HepG2 (cell line): ENCODE measurements around the gene MPZ. TPM values are rescaled to one million over a fixed set of nuclear protein-coding genes. Genes with fewer than 3 reads are reported as not detected.

Source experiments
- AHR ChIP-seq: IDR thresholded peaks from 2 replicates; pipeline ENCODE4 v1.6.1; 2018; ENCODE audit warnings: missing genetic modification reagents, missing compliant biosample characterization
- ELF3 ChIP-seq: IDR thresholded peaks from 2 replicates; pipeline ENCODE4 v1.6.1; 2016; ENCODE audit warnings: missing genetic modification reagents, missing compliant biosample characterization
- FOXK1 ChIP-seq: sonication (generic); formaldehyde crosslinking; IDR thresholded peaks from 2 replicates; pipeline ENCODE4 v1.4.0; 2020; ENCODE audit warnings: low read depth, missing genetic modification reagents, borderline replicate concordance
- GPN1 ChIP-seq: sonication (generic); formaldehyde crosslinking; IDR thresholded peaks from 2 replicates; pipeline ENCODE4 v1.5.1; 2020; ENCODE audit warnings: missing genetic modification reagents, borderline replicate concordance
- HNRNPH1 ChIP-seq: fragments of 200-400 bp; formaldehyde crosslinking; optimal IDR thresholded peaks from 2 replicates; pipeline ENCODE3; 2017; ENCODE audit warnings: mild to moderate bottlenecking, low read depth, low read length
- HNRNPL ChIP-seq: fragments of 200-400 bp; formaldehyde crosslinking; IDR thresholded peaks from 2 replicates; pipeline ENCODE4 v1.6.1; 2017; ENCODE audit warnings: mild to moderate bottlenecking, low read depth, low read length
- NONO ChIP-seq, 2 experiments: fragments of 450-650 bp in 1 of 2; sonication (generic) in 1 of 2; formaldehyde crosslinking in 1 of 2; IDR thresholded peaks in 1 of 2; conservative IDR thresholded peaks in 1 of 2; 2 replicates each; pipeline versions ENCODE4 v1.6.1 to v1.8.0; 2017 to 2022; ENCODE audit warnings: mild to moderate bottlenecking in 1 of 2, missing genetic modification reagents in 1 of 2, moderate library complexity in 1 of 2
- NR1H2 ChIP-seq: sonication (generic); formaldehyde crosslinking; IDR thresholded peaks from 2 replicates; pipeline ENCODE4 v1.8.1; 2022; ENCODE audit warnings: low read depth, missing genetic modification reagents, borderline replicate concordance
- SRSF4 ChIP-seq: fragments of 200-400 bp; formaldehyde crosslinking; IDR thresholded peaks from one replicate; pipeline ENCODE4 v1.6.1; 2018; ENCODE audit warnings: mild to moderate bottlenecking, low read depth, low read length, moderate library complexity; ENCODE audit not compliant: poor library complexity, severe bottlenecking
- THYN1 ChIP-seq: sonication (generic); formaldehyde crosslinking; IDR thresholded peaks from 2 replicates; pipeline ENCODE4 v1.8.1; 2023; ENCODE audit warnings: low read depth, mild to moderate bottlenecking, moderate library complexity, missing genetic modification reagents, borderline replicate concordance
- ZBTB4 ChIP-seq: sonication (generic); formaldehyde crosslinking; IDR thresholded peaks from 2 replicates; pipeline ENCODE4 v1.4.0; 2020; ENCODE audit warnings: missing genetic modification reagents, mild to moderate bottlenecking, borderline replicate concordance
- ZMYM2 ChIP-seq: sonication (generic); formaldehyde crosslinking; IDR thresholded peaks from 2 replicates; pipeline ENCODE4 v1.8.0; 2022; ENCODE audit warnings: mild to moderate bottlenecking, missing genetic modification reagents
- ZNF468 ChIP-seq: sonication (generic); formaldehyde crosslinking; IDR thresholded peaks from 2 replicates; pipeline ENCODE4 v1.8.0; 2022; ENCODE audit warnings: mild to moderate bottlenecking, moderate library complexity, missing genetic modification reagents
- ZNF850 ChIP-seq: sonication (generic); formaldehyde crosslinking; conservative IDR thresholded peaks from 2 replicates; pipeline ENCODE4 v1.9.0; 2021; ENCODE audit warnings: mild to moderate bottlenecking, missing genetic modification reagents
- polyA plus RNA-seq, 8 experiments: library from polyadenylated mRNA; depleted of rRNA in 3 of 8; stranded (reverse) in 7 of 8; unstranded in 1 of 8; fragments of >200 nt; fragmentation: Illumina TruSeq in 4 of 8; extraction: Trizol in 4 of 8; gene quantifications; 2 replicates each; pipeline versions ENCODE4 v1.2.1 to v1.2.3, GENCODE V29; 2011 to 2016; ENCODE audit warnings: low read depth in 4 of 8, missing spikeins in 1 of 8, mixed read lengths in 1 of 8; ENCODE audit not compliant: insufficient read depth in 1 of 8
- total RNA-seq, 5 experiments: library from RNA; depleted of rRNA; stranded (reverse); fragments of >200 nt; fragmentation: Illumina TruSeq; extraction: Trizol; gene quantifications; 2 replicates each; pipeline ENCODE4 v1.2.3, GENCODE V29; 2016; ENCODE audit warnings: low read depth in 1 of 5
- TF ChIP-seq, protein P1 (sequence below): sonication (generic); formaldehyde crosslinking; IDR thresholded peaks from 2 replicates; pipeline ENCODE4 v1.8.1; 2022; ENCODE audit warnings: mild to moderate bottlenecking, missing genetic modification reagents
- TF ChIP-seq, protein P2 (sequence below): sonication (generic); formaldehyde crosslinking; IDR thresholded peaks from 2 replicates; pipeline ENCODE4 v1.4.0; 2020; ENCODE audit warnings: mild to moderate bottlenecking, missing genetic modification reagents
- TF ChIP-seq, protein P3 (sequence below): sonication (generic); formaldehyde crosslinking; IDR thresholded peaks from 2 replicates; pipeline ENCODE4 v1.4.0; 2020; ENCODE audit warnings: missing genetic modification reagents, mild to moderate bottlenecking, borderline replicate concordance
- TF ChIP-seq, protein P4 (sequence below): sonication (generic); formaldehyde crosslinking; conservative IDR thresholded peaks from 2 replicates; pipeline ENCODE4 v1.4.0; 2020; ENCODE audit warnings: missing genetic modification reagents

The MPZ gene
- total and polyA plus RNA-seq, 2 of the 13 experiments (the other 11 are each of a cell fraction or from before 2014, with no cell fraction given): 18.3 to 24.6 TPM

DNA sequence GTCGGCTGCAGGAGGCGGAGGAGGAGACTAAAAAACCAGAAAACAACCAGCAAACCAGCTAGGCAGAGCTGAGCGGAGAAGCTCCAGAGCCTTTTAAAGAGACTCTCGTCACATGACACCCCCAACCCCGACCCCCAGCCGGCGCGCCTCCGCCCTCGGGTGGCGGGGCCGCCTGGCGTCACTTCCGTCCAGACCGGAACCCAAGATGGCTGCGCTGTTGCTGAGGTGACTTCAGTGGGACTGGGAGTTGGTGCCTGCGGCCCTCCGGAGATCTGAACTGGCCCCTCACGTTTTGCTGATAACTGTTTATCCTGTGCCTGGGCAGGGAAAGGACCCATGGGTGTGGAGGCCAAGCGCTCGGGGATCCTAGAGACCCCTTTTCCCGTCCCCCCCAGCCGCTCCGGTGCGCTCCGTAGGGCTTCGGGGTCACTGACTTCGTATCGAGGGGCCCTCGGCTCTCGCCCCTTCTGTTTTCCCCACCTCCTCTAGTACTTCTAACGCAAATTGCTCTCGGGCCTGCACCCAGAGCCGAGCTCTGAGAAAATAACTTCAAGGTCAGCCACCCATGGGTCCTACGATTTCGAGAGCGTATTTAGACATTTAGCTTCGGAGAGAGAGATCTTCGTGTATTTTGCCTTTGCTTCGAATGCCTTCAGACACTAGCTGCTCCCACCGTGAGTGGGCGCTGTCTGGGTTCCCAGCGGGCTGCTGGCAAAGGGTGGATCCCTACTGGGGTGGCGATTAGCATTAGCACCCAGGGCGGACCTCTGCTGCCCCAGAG, 4.6 kb upstream of the MPZ start, which contains the start of gene SDHC (continued):
- no peak for TF ChIP-seq ZMYM2 (CRISPR knock-in tag)
- TF ChIP-seq, protein P1, sequence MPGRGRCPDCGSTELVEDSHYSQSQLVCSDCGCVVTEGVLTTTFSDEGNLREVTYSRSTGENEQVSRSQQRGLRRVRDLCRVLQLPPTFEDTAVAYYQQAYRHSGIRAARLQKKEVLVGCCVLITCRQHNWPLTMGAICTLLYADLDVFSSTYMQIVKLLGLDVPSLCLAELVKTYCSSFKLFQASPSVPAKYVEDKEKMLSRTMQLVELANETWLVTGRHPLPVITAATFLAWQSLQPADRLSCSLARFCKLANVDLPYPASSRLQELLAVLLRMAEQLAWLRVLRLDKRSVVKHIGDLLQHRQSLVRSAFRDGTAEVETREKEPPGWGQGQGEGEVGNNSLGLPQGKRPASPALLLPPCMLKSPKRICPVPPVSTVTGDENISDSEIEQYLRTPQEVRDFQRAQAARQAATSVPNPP (CRISPR knock-in tag): no peak
- TF ChIP-seq FOXK1 (CRISPR knock-in tag): peak; percentile 82
- TF ChIP-seq HNRNPH1: no peak
- TF ChIP-seq SRSF4: no peak
- TF ChIP-seq ZNF468 (CRISPR knock-in tag): no peak
- no peak for TF ChIP-seq THYN1 (CRISPR knock-in tag)
- TF ChIP-seq ZBTB4 (CRISPR knock-in tag): 0 out of 2 replicates have a peak, but pooled peaks have one; percentile 28
- TF ChIP-seq, protein P2, sequence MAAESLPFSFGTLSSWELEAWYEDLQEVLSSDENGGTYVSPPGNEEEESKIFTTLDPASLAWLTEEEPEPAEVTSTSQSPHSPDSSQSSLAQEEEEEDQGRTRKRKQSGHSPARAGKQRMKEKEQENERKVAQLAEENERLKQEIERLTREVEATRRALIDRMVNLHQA: no peak
- no peak for TF ChIP-seq NONO (IDR thresholded peaks at IDR 0.05)
- peak; percentile 74; the same call in 1 of the 2 replicates for TF ChIP-seq NONO (CRISPR knock-in tag; conservative IDR thresholded peaks at IDR 0.05)
- TF ChIP-seq, protein P3, sequence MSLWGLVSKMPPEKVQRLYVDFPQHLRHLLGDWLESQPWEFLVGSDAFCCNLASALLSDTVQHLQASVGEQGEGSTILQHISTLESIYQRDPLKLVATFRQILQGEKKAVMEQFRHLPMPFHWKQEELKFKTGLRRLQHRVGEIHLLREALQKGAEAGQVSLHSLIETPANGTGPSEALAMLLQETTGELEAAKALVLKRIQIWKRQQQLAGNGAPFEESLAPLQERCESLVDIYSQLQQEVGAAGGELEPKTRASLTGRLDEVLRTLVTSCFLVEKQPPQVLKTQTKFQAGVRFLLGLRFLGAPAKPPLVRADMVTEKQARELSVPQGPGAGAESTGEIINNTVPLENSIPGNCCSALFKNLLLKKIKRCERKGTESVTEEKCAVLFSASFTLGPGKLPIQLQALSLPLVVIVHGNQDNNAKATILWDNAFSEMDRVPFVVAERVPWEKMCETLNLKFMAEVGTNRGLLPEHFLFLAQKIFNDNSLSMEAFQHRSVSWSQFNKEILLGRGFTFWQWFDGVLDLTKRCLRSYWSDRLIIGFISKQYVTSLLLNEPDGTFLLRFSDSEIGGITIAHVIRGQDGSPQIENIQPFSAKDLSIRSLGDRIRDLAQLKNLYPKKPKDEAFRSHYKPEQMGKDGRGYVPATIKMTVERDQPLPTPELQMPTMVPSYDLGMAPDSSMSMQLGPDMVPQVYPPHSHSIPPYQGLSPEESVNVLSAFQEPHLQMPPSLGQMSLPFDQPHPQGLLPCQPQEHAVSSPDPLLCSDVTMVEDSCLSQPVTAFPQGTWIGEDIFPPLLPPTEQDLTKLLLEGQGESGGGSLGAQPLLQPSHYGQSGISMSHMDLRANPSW (CRISPR knock-in tag): peak; percentile 30; the same call in 1 of the 2 replicates
- no peak for TF ChIP-seq ELF3 (CRISPR knock-in tag)
- TF ChIP-seq ZNF850 (CRISPR knock-in tag): no peak
- TF ChIP-seq AHR: 0 out of 2 replicates have a peak, but pooled peaks have one; percentile 55
- no peak for TF ChIP-seq GPN1 (CRISPR knock-in tag)
- TF ChIP-seq, protein P4, sequence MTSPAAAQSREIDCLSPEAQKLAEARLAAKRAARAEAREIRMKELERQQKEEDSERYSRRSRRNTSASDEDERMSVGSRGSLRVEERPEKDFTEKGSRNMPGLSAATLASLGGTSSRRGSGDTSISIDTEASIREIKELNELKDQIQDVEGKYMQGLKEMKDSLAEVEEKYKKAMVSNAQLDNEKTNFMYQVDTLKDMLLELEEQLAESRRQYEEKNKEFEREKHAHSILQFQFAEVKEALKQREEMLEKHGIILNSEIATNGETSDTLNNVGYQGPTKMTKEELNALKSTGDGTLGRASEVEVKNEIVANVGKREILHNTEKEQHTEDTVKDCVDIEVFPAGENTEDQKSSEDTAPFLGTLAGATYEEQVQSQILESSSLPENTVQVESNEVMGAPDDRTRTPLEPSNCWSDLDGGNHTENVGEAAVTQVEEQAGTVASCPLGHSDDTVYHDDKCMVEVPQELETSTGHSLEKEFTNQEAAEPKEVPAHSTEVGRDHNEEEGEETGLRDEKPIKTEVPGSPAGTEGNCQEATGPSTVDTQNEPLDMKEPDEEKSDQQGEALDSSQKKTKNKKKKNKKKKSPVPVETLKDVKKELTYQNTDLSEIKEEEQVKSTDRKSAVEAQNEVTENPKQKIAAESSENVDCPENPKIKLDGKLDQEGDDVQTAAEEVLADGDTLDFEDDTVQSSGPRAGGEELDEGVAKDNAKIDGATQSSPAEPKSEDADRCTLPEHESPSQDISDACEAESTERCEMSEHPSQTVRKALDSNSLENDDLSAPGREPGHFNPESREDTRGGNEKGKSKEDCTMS (CRISPR knock-in tag): no peak
- TF ChIP-seq NR1H2: no peak
- no peak for TF ChIP-seq HNRNPL
